ENCODE data around the gene BCR. TPM values are rescaled to one million over a fixed set of nuclear protein-coding genes. Genes with fewer than 3 reads are reported as not detected.

The BCR gene
- total RNA-seq, 1 experiment from 2014 or later, result 14.6 TPM

DNA sequence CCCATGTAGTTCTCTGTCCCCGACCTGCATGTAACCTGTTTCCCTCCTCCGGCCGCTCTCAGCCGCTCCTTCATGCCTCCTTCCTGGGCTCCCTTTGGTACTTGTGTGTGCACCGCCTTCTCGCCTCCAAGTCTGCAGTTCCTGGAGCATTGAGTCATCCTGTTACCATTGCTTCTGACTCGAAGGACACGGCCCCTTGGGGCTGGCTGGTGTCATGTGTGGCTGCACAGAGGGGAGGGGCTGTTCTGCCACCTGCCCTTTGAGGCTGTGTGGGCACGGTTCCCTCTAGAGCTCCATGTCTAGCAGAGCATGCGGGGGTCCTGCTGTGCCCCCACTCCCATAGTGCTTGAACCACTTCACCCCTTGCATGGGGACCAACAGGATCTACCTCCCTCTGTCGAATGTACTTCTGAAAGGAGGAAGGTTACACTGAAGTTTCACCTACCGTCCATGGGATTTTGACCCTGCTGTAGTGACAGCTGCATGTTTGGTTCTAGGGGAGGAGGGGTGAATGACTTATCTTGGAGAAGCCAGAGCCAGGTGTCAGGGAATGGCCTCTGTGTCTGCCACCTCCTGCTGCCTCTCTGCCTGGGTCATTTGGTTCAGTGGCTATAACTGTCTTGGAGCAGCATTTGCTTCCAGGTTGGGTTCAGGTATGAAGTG is 39.6 kb downstream of the BCR start:
- in situ Hi-C loops (cut with HindIII; ENCODE audit: low pct_unique_long_range_greater_than_20kb, low sequenced_read_pairs), result no loop called here
- DNase-seq (ENCODE audit: low read depth, low spot score), result no peak

DNA sequence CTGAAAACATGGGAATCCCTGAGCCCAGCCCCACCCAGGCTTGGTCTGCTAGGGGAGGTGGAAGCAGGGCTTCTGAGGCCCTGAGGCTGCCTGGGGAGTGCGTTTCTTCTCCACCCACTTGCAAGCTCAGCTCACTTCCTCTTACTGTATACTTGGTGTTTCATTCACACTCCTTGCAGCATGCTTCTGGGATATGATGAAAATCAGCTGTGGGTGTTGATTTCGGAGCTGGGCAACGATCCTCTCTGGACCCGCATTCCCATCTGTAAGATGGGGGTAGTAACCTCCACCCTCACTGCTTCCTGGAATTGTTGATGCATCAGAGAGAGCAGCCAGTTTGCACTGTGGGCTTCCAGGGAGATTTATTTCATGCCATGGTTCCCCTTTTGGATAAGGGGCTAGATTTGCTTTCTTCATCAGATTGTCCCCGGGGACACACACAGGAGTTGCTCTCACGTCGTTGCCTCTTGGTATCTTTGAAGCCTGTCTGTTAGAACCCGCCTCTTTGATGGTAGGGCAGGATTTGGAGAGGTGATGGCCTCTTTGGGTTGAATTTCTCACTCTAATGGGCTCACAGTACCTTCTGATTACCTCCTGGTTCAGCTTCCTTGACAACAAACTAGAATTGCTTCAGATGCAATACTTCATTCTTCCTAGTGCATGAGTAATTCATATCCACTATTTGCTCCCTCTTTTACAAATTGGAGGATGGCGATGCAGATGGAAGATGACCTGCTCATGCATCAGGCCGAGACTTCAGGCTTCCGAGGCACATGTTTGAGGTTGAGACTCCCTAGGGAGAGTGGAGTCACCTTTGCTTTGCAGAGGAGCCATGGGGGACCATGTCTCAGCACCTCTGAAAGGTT is 40.4 kb downstream of the BCR start:
- in situ Hi-C loops (cut with HindIII; ENCODE audit: low pct_unique_long_range_greater_than_20kb, low sequenced_read_pairs), result no loop called here
- no peak for DNase-seq (ENCODE audit: low read depth, low spot score)

GRCh38 chr22:23221351-23221804 is 41.1 kb downstream of the BCR start:
- no peak for DNase-seq (ENCODE audit: low read depth, low spot score)
- in situ Hi-C loops (cut with HindIII; ENCODE audit: low pct_unique_long_range_greater_than_20kb, low sequenced_read_pairs), result no loop called here

DNA sequence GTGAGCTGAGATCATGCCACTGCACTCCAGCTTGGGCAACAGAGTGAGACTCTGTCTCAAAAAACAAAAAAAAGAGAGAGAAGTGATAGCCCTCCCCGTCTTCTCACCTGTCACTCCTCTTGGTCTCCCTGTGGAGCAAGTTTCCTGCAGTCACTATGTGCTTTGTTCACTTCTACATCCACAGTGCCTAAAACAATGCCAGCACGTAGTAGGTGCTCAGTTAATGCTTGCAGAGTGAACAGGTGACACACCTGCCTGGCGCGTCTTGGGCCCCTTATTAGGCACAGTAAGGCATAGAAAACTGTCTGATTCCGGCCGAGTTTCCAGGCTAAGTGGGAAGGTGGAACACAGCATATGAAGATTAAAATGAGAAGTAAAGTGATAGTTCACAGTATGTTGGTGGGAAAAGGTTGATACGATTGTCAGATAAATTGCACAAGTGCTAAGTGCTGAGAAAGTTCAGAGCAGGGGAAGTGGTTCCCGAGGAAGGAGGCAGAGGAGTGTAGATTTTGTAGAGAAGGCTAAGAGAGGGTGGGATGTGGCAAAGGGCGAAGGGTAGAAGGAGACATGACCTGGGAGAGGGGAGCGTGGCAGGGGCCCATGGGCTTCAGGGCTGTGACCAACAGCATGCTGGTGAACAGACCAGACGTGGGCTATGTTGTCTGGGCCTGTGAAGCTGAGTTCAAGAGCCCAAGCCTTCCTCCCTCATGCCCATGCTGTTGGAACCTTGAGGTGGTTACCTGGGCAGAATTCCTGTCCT is 41.9 kb downstream of the BCR start:
- in situ Hi-C loops (cut with HindIII; ENCODE audit: low pct_unique_long_range_greater_than_20kb, low sequenced_read_pairs), result no loop called here
- no peak for DNase-seq (ENCODE audit: low read depth, low spot score)

GRCh38 chr22:23222793-23223568 is 42.7 kb downstream of the BCR start:
- in situ Hi-C loops (cut with HindIII; ENCODE audit: low pct_unique_long_range_greater_than_20kb, low sequenced_read_pairs), result no loop called here
- DNase-seq (ENCODE audit: low read depth, low spot score), result no peak

GRCh38 chr22:23223569-23224317 is 43.4 kb downstream of the BCR start:
- no peak for DNase-seq (ENCODE audit: low read depth, low spot score)
- in situ Hi-C loops (cut with HindIII; ENCODE audit: low pct_unique_long_range_greater_than_20kb, low sequenced_read_pairs), result no loop called here

DNA sequence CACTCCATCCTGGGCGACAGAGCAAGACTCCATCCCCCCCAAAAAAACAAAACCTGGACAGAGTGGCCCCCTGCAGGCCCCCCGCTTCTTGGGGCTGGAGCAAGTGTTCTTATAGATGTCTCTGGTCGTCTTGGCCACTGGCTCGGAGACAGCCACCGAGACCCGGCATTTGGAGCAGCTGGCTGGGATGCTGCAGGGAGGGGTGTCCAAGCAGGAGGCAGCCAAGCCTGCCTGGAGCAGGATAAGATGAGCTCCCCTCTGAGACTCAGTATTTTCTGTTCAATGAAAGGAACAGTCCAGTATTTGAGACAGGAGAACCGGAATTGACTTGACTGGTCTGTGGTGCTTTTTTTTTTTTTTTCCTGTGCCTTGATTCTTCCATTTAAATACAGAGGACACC is 44.5 kb downstream of the BCR start:
- in situ Hi-C loops (cut with HindIII; ENCODE audit: low pct_unique_long_range_greater_than_20kb, low sequenced_read_pairs), result no loop called here
- DNase-seq (ENCODE audit: low read depth, low spot score), result no peak

DNA sequence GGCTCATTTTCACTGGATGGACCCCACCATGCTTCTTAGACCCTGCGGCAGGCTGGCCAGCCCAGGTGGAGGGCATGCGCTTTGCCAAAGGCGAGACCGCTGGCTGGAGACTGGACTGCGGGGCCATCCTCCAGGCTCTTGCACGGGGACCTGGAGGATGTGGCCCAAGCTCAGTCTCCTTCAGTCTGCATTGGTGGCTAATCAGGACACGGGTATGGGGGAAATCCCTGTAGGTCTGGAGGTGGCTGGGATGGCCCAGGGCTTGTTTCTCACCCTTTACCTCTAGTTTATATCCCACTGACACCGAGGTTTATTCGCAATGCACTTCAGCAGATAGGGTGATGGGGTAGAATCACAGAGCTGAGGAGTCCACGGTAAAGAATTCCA is 45.0 kb downstream of the BCR start:
- DNase-seq (ENCODE audit: low read depth, low spot score), result no peak
- in situ Hi-C loops (cut with HindIII; ENCODE audit: low pct_unique_long_range_greater_than_20kb, low sequenced_read_pairs), result no loop called here

DNA sequence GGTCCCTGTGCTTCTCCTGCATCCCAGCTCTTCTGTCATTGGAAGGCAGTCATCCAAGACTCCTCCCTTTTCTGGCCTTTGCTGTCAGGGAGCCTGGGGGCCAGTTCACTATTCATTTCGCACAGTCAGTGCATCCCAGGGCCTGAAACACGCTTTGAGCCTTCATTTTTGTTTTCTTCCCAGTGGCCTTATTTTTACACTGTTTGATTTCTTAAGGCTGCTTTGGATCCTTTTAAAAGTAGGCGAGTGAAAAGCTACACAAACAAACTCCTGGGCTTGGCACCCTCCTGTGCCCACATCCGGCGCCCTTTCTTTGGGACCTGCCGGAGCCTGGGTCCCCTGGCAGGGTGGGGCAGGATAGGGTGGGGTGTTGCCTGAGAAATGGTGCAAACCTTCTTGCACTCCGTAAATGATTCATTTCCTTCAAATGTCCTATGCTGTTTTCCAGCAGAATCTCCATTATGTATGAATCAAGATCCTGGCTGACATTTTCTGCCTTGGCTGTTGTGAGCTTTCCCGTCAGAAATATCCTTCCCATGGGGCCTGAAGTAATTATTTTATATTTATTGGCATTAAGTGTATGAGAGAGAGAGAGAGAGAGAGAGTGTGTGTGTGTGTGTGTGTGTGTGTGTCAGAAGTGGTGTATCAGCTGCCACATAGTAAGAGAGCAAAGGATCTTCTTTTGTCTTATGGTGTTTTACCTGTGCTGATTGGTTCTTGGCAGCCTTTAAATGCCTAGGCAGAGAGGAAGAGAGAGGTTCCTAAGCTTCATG is 45.6 kb downstream of the BCR start:
- in situ Hi-C loops (cut with HindIII; ENCODE audit: low pct_unique_long_range_greater_than_20kb, low sequenced_read_pairs), result no loop called here
- DNase-seq (ENCODE audit: low read depth, low spot score), result no peak

DNA sequence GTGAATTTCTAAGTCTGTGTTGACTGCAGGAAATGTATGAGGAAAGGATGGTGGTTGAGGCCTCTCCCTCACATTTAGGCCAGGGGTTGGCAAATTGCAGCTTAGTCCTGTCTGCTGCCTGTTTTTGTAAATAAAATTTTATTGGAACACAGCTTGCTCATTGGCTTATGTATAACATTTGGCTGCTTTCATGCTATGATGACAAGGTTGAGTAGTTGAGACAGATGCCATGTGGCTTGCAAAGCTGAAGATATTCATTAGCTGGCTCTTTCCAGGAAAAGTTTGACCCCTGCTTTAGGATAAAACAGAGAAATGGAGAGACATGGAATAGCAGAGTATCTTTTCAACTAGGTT is 46.2 kb downstream of the BCR start:
- DNase-seq (ENCODE audit: low read depth, low spot score), result no peak
- in situ Hi-C loops (cut with HindIII; ENCODE audit: low pct_unique_long_range_greater_than_20kb, low sequenced_read_pairs), result no loop called here

GRCh38 chr22:23227380-23227779 is 47.1 kb downstream of the BCR start:
- DNase-seq (ENCODE audit: low read depth, low spot score), result no peak
- in situ Hi-C loops (cut with HindIII; ENCODE audit: low pct_unique_long_range_greater_than_20kb, low sequenced_read_pairs), result no loop called here

DNA sequence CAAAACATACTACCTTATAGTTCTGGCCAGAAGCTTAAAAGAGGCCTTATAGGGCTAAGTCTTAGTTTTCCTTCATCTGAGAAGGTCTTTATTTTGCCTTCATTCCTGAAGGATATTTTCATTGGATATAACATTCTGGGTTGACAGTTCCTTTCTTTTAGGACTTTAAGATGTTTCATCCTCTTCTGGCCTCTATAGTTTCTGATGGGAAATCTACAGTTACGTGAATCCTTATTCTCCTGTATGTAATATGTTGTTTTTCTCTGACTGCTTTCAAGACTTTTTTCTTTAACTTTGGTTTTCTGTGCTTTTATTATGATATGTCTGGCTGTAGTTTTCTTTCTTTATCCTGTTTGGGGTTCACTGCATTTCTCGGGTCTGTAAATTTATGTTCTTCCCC is 48.2 kb downstream of the BCR start:
- in situ Hi-C loops (cut with HindIII; ENCODE audit: low pct_unique_long_range_greater_than_20kb, low sequenced_read_pairs), result no loop called here
- no peak for DNase-seq (ENCODE audit: low read depth, low spot score)

- no peak for DNase-seq (ENCODE audit: low read depth, low spot score)
- in situ Hi-C loops (cut with HindIII; ENCODE audit: low pct_unique_long_range_greater_than_20kb, low sequenced_read_pairs), result no loop called here
Observed at GRCh38 chr22:23229646-23230045, 49.3 kb downstream of the BCR start.

GRCh38 chr22:23230348-23231068 is 50.2 kb downstream of the BCR start:
- DNase-seq (ENCODE audit: low read depth, low spot score), result no peak
- in situ Hi-C loops (cut with HindIII; ENCODE audit: low pct_unique_long_range_greater_than_20kb, low sequenced_read_pairs), result no loop called here

DNA sequence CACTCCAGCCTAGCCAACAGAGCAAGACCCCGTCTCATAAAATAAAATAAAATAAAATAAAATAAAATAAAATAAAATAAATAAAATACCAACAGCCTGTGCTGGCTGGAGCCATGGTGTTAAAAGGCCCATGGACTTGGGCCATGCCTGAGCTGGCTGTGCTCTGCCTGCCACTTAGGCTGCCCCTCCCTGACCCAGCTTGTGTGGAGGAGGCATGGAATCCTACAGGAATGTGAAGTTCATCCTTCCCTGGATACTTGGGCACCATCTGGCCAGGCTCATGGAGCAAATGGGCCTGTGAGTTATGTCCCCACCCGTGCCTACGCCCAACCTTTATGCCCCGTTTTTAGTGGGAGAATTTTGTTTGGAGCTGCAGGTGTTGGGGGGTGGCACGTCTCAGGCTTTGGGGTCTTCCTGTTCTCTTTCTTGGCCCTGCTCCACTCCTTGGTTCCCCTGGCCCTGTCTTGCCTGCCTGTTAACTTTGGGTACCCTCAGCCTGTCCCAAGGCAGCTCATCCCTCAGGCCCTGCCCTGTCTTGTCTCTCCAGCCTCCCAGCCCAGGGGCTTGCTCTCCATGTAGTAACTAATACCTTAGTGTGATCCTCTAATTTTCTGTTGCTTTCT is 51.3 kb downstream of the BCR start:
- in situ Hi-C loops (cut with HindIII; ENCODE audit: low pct_unique_long_range_greater_than_20kb, low sequenced_read_pairs), result no loop called here
- DNase-seq (ENCODE audit: low read depth, low spot score), result no peak
